Measurements from ENCODE around the gene SMAD7.

DNA sequence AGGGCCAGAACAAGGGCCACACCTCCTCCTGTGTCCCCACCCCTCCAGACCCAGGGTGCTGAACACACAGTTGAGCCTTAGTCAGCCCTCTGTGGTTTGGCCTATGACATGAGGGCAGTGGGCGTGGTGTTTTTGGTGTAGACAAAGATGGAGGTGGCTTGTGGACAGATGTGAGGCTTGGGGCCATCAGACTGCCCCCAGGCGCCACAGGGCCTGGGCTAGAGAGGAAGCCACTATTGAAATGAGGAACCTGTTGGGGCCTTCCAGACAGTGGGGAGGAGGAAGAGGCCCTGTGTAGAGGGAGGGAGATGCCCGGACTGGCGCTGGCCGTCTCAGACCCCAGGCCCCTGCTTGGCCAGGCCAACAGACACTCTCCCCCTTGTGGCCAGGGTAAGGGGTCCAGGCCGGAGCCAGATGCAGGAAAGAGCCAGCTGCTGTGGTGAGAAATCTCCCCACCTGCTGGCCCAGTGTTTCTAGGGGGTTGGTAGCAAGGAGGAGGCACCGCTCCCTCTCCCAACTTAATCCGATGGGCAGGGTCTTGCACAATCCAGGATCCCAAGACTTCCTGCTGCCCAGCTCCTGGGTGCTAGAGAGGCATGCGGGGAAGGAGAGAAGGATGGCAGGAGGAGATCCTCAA is 53.8 kb downstream of the SMAD7 start:
- TF ChIP-seq, protein P1, sequence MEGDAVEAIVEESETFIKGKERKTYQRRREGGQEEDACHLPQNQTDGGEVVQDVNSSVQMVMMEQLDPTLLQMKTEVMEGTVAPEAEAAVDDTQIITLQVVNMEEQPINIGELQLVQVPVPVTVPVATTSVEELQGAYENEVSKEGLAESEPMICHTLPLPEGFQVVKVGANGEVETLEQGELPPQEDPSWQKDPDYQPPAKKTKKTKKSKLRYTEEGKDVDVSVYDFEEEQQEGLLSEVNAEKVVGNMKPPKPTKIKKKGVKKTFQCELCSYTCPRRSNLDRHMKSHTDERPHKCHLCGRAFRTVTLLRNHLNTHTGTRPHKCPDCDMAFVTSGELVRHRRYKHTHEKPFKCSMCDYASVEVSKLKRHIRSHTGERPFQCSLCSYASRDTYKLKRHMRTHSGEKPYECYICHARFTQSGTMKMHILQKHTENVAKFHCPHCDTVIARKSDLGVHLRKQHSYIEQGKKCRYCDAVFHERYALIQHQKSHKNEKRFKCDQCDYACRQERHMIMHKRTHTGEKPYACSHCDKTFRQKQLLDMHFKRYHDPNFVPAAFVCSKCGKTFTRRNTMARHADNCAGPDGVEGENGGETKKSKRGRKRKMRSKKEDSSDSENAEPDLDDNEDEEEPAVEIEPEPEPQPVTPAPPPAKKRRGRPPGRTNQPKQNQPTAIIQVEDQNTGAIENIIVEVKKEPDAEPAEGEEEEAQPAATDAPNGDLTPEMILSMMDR (IDR thresholded peaks at IDR 0.05) = no peak
- TF ChIP-seq POLR2A (IDR thresholded peaks at IDR 0.05) = peak in 1 of 3 donors; percentile 28

All from body of pancreas (tissue), 4 donors.